GM21515 (cell line): ENCODE data around the gene ABCF2.

ENCODE experiments used
- ATAC-seq: cut with Tn5 transposase; IDR thresholded peaks from one replicate; pipeline ENCODE4 v1.9.1; 2021; ENCODE audit not compliant: unreplicated experiment

Gene ABCF2

DNA sequence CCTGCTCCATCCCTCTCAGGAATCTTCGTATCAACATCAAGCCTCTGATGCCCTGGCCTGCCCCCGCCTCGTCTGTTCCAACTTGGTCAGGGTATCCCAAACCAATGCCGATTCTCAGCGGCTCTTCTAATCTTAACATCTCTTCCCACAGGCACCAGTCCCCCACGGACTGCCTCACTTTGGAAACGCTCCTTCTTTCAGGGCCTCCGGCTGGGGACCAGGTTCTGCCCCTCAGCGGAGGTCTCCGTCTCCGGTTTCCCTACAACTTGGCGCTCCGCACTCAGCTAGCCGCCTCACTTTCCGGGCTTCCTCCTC lies 488 bp downstream of the ABCF2 start:
- no peak for ATAC-seq

DNA sequence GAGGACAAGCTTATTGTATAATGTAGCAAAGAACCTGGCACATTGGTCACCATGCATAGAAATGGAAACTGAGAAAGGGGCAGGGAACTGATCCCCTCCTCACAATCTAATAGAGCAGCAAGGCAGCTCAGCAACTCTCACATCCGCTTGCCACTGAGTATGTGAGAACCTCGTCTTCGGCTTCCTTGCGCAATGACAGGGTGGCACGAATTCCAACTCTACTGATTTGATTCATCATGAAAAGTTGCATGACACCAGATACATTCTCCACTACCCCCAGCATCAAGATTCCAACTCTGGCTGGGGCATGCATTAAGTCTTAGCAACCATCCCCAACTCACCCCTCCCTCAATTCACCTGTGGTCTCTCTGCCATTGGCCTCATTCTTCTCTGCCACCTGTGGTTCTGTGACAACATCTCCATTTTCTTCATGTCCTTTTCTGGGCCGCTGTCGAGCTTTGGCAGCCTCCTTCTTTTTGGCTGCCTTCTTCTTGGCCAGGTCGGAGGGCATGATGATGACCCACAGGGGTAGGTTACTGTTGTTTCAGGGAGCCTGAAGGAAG lies 976 bp downstream of the ABCF2 start:
- no peak for ATAC-seq

DNA sequence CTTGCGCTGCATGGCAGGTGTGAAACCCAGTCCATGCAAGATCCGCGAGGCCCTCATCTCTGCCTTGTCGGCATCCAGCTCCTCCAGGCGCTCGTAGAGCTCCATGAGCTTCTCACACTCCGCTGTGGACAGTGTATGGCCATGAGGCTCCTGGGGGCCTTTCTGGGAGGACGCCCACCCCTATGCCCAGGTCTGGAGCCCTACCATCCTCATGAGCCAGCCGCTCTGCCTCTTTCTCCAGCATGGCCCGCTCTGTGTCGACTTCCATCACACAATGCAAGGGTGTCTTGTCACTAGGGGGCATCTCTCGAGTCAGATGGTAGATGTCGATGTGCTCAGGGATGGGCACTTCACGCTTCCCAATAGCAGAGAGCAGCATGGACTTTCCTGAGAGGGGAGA lies 3.3 kb downstream of the ABCF2 start:
- no peak for ATAC-seq

DNA sequence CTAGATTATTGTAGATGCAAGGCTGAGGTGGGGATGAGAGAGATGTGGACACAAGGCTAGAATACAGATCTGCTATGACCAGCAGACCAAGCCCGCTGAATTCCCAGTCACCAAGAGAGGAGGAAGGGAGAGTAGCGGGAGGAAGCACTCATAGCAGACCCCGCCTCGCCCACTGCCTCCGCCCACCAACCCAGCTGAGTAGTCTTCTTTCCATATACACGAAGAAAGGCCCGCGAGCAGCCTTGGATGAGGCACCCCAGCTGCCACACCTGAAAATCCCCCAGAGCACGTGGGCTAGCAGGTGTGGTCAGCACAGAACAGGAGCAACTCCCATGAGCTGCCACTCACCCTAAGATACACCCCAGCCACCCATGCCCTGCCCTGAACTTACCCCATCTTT lies 8.8 kb downstream of the ABCF2 start:
- no peak for ATAC-seq

DNA sequence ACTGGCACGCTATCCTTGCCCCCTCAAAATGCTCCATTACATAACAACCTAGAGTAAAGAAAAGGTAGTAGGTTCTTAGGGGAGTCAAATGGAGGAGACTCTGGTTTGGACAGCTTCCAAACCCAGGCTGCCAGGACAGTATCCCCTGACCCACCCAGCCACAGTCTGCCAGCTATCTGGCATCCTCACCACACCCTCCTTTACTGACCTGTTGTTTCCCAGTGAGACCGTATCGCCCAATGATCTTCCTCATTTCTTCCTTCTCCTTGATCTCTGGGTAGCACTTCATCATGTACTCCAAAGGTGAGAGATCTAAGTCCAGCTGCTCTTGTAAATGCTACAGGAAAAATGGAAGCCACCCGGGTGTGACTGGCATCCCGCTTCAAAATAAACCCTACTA lies 11.6 kb downstream of the ABCF2 start:
- ATAC-seq: no peak

DNA sequence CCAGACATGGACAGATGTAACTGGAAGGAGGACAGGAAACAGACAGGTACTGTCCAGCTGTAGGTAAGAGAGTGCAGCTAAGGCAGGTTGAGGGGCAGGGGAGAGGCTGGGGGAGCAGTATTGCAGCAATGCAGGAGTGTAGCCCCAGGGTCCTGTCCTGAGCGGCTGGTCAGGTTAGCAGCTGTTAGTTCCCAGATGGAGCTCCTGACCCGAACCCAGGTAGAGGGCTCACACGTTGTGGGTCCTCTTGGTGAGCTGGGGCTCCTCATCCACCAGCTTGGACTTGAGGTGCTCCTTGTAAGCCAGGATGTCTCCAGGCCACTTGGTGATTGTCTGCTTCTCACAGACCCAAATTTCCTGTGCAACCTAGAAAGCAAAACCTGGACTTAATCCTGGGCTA lies 13.2 kb downstream of the ABCF2 start:
- ATAC-seq: no peak

DNA sequence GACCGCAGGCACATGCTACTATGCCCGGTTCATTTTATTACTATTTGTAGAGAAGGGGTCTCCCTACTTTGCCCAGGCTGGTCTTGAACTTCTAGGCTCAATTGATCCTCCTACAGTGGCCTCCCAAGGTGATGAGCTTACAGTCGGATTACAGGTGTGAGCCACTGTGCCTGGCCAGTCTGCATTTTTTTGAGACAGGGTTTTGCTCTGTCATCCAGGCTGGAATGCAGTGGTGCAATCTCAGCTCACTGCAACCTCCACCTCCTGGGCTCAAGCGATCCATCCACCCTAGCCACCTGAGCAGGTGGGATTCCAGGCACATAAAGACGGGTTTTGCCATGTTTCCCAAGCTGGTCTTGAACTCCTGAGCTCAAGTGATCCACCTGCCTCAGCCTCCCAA lies 14.4 kb downstream of the ABCF2 start:
- no peak for ATAC-seq

DNA sequence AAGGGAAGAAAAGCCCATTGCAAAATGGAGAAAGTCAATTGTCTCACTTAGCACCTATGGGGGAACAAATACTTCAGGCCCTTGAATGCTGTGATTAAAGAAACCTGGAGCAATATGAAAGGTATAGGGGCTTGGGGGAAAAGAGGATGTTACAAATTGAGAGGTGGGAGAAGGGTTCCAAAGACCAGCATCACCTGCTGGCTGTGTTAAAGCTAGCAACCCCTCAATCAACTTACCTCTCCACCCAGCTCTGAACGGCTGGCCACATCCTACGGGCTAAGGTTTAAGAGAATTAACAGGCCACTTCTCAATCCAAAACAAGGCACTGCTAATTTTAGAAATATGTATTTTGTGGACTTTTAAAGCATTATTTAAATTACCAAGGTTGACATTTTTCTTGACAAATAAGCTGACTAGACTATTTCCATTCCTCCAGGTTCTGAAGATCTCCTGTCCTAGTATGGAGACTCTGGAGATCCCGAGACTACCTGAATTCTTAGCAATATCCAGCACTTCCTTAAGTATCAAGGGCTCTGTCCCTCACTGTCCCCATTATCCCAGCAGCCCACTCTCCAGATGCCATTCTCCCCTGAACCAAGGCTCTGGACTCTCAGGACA lies 15.7 kb downstream of the ABCF2 start:
- ATAC-seq: no peak

DNA sequence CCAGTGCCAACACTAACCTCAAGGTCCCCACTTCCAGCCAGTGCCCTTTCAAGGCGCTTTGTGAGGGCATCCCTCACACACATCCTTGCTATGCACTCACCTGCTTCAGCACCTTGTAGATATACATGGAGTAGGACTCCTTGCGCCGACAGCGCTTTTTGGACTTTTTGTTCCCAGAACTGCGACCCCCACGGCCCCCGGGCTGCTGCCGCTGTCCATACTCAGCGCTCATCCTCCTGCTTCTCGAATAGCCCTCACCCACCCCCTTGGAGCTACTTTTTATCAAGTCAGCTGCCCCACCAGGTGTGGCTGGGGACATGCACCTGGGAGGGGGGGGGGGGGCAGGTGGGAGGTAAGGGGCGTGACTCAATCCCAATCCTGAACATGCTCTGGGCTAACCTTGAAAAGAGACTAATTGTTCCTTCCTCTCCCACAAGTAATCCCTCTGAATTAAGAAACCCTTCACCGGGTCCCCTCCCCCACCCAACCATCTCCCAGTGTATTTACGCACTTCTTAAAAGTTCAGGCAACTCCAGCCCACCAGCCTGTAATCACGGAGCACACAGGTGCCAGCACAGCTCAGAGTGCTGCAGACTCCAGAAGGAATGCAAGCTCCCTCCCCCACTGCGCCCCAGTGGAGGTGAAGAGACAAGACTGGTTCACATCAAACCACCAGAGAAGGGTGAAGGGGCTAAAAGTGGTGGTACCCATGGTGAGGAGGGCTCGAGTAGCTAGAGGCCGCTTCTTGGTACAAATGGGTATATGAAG lies 16.7 kb downstream of the ABCF2 start, which contains the start of gene H2BK1:
TSS of gene H2BK1 (minus strand) at position 402 of the 768 bp plus-strand sequence. CDS start at position 232, 170 bp downstream.
- no peak for ATAC-seq

DNA sequence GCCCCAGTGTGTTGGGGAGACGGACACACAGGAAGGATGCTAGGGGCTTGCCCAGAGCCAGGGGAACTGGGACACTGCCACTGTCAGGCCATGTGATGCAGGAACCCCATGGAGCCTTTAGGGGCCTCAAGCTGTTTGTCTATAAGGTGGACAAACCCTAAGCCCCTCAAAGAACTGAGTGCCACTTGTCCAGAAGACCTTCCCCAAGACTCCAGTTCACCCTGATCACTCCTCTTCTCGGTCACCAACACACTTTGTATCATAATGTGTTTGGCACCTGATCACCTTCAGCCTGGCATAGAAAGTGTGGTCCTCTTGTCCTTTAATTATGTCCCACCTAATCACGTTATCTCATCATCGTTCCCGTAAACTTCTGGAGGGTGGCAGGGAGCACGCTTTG lies 17.4 kb downstream of the ABCF2 start:
- ATAC-seq: no peak

DNA sequence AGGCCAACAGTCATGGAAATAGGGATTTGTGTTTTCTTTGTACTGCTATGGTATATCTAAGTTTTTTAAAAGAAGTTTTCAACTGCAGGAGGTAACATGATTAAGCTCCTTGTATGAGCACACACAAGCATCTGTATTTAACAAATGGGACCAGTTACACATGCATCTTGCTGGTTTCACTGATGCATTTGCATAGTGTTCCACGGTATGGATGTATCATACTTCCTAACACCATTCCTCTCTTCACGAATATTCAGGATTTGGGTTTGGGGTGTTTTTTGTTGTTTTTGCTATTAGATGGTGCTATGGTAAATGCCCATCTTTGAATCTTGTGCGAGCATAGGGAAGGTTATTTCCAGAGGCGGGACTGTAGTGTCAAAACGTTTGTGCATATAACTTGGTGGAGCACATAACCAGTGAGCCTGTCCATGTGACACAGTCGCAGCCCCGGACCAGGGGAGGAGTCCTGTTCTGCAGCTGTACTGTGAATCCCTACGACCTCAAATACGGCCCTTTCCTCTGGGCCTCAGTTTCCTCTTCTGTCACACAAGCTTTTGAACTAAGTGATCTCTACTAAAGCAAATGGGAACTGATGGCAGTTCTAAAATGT lies 18.6 kb downstream of the ABCF2 start:
- ATAC-seq: no peak

DNA sequence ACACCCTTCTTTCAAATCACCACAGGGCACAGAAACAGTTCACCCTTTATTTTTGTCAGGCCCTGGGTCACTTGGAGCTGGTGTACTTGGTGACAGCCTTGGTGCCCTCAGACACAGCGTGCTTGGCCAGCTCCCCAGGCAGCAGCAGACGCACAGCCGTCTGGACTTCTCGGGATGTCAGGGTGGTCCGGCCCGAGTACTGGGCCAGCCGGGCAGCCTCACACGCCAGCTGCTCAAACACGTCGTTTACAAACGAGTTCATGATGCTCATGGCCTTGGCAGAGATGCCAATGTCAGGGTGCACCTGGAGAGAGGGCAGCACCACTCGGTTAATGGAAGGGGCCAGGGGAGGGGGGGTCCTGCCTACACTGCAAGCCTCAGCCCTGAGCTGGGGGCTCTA lies 19.2 kb downstream of the ABCF2 start:
- ATAC-seq: no peak

DNA sequence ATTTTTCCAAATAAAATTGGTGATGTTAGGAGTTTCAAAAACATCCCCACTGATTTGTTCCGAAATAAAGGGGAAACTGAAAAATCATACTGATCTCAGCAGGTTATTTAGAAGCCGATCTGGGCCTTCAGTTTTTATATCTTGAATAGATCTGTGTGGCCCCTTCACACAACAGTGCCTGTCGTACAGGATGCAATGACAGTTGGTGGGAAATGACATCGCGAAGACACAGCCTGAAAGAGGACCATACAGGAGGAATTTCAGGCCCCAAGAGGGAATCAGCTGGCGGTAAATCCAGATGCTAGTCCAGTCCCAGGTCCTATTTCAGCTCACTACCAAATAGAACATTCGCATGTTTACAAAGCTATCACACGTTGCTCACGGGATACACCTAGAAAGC lies 19.7 kb downstream of the ABCF2 start:
- ATAC-seq: no peak

DNA sequence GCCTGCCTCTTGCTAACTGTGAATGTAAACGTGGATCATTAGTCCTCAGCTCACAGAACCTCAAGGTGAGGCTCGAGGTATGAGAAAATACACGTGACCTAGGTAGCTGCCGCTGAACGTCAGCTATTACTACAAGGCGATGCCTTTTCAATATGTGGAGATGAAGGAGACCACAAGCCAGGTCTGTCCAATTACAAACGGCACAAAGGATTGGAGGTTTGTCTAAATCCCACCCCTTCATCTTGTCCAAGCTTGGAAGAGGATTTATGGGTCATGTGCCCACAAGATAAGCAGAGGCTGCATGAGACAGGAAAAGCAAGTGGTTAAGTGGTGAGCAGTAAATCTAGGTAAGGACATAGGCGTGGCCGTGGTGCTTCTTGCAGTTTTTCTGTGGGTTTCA lies 20.1 kb downstream of the ABCF2 start:
- no peak for ATAC-seq

DNA sequence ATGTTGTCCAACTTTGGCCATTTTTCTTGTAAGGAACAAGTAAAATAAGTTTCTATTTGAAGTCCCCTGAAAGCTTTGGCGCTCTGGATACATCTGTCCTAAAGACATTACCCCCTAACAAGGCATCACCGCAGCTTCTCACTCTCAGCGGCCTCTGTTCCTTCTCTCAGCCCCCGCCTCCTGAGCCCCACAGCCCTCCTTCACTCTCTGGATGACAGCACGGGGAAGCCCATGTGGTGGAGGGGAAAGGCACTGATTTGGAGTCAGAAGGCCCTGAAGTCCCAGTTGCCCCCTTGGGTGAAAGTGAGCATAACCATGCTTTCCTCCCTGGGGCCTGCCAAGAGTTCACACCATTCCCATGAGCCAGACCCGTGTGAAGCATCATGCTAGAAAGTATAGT lies 21.3 kb downstream of the ABCF2 start:
- ATAC-seq: no peak

DNA sequence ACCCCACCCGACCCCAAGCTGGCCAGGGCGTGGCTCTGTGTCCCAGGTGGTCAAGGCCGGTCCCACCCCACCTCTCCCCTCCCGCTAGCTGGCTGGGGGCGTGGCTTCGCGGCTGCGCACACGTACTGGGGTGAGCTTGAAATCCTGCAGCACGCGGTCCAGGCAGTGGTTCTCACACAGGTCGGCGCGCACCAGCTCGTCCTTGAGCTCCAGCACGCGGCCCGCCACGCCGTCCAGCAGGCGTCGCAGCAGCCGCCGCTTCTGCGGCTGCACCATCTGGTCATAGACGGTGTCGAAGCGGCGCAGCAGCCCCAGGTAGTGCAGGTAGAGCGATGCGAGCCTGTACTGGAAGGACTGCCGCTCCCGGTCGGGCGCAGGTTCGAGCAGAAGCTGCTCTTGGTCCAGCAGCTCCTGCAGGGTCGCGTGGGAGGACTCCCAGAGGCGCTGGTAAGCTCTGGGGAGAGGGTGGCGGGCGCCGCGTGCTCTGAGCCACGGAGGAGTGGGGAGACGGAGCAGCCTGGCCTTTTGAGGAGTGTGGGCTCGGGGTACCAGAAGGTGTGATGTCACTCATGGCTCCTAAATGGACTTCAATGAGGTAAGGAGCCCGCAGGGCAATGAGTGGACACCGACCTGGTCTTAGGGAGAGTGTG lies 22.5 kb downstream of the ABCF2 start:
- no peak for ATAC-seq

DNA sequence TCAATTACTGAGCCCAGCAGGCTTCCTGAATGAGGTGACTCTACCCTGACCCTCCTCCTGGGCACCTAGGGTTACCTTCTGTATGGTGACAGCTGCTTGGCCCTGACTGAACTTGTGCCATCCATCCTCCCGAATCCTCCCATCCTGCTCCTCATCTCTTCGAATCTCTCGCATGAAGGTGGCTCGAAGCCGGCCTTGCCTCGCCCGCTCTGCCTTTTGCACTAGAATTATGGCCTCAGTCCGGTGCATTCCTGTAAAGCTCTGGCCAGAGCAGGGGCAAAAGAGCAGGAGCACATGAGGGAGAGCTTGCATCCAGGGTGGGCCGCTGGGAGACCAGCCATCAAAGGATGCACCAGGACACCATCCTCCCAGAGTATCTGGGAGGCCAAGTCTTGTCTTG lies 24.2 kb downstream of the ABCF2 start:
- no peak for ATAC-seq

DNA sequence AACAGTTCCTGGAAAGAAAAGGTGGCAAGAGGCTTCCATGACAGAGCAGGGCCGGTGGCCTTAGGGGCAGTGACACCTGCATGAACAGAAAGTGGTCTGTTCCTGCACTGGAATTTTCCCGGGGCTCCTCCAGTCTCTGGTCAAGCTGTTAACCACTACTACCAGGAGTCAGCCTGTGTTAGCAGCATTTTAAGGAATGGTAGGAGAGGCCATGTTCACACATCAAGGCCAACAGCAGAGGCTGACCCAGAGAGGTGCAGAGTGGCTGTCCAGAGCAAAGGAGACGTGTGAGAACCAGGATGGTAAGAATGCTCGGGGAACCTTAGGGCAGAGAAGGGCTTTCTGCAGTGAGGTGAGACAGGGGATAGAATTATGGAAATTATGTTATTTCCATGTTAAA lies 25.3 kb downstream of the ABCF2 start:
- no peak for ATAC-seq

DNA sequence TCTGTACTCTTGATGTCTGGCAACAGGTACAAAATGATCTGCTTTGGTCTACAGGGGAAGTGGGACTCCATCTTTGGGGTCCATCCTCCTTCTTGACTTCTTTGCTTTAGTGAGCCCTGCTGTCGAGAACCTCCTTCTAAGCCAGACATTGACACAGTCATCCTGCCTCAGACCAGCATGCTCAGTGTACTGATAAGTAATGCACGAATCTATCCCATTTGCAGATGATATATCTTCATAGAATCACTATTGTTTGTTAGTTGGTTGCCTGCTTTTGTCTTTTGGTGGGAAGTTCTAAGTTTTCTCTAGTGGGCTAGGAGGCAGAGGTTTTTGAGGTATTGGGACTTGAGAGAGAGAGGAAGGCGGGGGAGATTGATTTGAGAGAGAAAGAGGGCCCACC lies 25.7 kb downstream of the ABCF2 start:
- ATAC-seq: no peak

DNA sequence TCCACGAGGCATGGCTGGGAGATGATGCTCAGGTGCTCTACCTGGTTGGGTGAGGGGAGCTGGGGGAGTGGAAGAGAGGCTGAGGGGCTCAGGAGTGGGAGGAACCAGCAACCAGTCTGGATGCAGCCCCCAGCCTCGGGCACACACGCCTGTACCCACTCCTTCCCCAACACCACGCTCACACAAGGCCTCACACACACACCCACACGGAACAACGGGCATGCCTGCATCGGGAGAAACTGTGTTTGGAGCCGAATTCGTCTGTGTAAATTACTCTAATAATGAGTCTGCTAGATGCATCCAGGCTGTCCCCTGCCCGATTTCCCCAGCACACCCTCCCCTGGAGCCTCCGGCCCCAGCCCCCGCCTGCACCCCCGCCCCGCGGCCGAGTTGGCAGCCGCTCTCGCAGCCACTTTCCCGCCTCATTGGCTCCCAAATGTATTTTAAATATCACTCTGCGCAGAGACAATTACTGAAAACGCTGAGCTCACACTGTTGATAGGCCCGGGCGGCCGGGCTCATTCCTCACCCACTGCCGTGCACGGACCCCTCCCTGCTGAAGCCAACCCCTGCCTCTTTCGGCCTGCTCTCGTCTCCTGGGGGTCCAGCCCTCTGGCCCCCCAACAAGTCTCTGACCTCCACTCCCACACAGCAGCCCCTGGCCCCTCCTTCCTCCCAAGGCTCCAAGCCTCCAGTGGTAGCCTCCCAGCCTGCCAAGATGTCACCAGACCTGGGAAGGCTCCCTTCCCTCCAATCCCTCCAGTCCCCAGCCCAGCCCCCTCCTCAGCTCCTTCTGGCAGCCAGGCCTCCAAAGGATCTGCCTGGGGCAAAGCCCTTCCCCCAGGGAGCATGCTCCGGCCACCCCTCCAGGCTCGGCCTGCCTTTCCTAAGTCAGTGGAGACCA lies 27.8 kb downstream of the ABCF2 start:
- ATAC-seq: no peak

DNA sequence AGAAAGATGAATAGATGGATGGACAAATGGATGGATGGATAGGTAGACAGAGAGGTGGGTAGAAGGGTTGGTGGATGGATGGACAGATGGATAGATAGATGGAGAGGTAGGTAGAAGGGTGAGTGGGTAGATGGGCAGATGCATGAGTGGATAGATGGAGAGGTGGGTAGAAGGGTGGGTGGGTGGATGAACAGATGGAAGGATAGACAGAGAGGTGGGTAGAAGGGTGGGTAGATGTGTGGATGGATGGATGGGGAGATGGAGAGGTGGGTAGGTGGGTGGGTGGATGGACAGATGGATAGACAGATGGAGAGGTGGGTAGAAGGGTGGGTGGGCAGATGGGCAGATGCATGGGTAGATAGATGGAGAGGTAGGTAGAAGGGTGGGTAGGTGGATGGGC lies 29.1 kb downstream of the ABCF2 start:
- ATAC-seq: no peak
